PFSK-1 (cell line): ENCODE measurements around the gene TMC1.

Experiments used
- POLR2AphosphoS5 ChIP-seq: IDR thresholded peaks from 2 replicates; pipeline ENCODE4 v1.6.1; 2012; ENCODE audit warnings: low read depth, mild to moderate bottlenecking, control low read depth, low read length, moderate library complexity
- REST ChIP-seq, 2 experiments: IDR thresholded peaks; 2 replicates each; pipeline versions ENCODE4 v1.6.1 to v1.8.0; 2011 to 2012; ENCODE audit warnings: low read depth in 2 of 2, low read length in 2 of 2, control low read depth in 1 of 2, inconsistent platforms in 1 of 2, mild to moderate bottlenecking in 1 of 2, moderate library complexity in 1 of 2; ENCODE audit not compliant: insufficient read depth in 1 of 2
- SIN3A ChIP-seq: IDR thresholded peaks from 2 replicates; pipeline ENCODE4 v1.6.1; 2012; ENCODE audit warnings: mild to moderate bottlenecking, low read length, moderate library complexity, borderline replicate concordance; ENCODE audit not compliant: insufficient read depth
- TAF1 ChIP-seq: IDR thresholded peaks from 2 replicates; pipeline ENCODE4 v1.6.1; 2012; ENCODE audit warnings: low read length, control low read depth, borderline replicate concordance; ENCODE audit not compliant: insufficient read depth

GRCh38 chr9:72524820-72525540 is 3.6 kb downstream of the TMC1 start:
- TF ChIP-seq POLR2AphosphoS5 (no peak), REST (IDR thresholded peaks at IDR 0.05; ENCODE audit: insufficient read depth in 1 of 2, low read depth in 2 of 2, low read length in 2 of 2) (no peak), SIN3A (no peak), TAF1 (no peak)
